DMS114 treated with DMSO at 0.1 percent for 48 hours (cell line): ENCODE data around the gene BTBD16.

Source experiments
- DNase-seq: peaks from one replicate; lab custom pipeline; 2025; ENCODE audit not compliant: unreplicated experiment; lab: John Stamatoyannopoulos, UW

Gene BTBD16

DNA sequence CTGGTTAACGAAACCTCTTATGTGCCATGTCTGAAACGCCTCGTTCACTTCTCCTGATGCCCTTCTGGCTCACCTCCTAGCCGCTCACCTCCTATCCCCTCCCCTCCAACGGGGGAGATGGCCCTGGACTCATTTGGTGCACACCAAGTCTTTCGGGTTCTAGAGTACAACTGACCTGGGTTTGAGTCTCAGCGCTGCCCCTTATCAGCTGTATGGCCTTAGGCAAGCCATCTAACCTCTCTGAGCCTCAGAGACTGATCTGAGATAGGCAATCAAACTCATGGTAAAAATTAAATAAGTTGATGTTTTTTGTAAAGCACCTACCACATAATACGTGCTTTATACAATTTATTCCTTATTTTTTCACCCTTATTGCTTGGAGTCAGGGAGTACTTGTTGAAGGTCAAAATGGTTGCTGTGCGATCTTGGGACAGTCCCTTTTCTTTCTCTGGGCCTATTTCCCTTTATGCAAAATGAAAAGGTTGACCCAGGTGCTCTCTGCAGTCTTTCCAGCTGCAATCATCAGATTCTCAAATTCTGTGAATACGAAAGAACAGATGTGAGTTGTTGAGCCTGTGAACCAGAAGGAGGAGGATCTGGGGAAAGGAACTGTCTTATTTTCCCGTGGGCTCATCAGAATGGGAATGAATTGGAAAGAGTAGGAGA is 72.2 kb downstream of the BTBD16 start:
- DNase-seq: no peak

DNA sequence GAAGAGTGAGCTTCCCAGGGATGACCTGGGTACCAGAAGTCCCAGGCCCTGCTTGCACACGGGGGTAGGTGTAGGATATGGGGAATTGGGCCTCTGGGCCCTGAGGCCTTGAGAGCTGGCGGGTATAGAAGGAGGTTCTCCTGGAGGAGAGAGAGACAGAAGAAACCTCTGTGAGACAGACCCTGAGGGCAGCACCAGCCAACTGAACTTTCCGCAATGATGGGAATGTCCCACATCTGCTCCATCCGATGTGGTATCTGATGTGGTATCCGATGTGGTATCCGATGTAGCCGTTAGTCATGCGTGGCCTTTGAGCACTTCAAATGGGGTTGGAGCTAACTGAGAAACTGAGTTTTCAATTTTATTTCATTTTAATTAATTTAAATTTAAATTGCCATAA is 72.8 kb downstream of the BTBD16 start:
- no peak for DNase-seq

DNA sequence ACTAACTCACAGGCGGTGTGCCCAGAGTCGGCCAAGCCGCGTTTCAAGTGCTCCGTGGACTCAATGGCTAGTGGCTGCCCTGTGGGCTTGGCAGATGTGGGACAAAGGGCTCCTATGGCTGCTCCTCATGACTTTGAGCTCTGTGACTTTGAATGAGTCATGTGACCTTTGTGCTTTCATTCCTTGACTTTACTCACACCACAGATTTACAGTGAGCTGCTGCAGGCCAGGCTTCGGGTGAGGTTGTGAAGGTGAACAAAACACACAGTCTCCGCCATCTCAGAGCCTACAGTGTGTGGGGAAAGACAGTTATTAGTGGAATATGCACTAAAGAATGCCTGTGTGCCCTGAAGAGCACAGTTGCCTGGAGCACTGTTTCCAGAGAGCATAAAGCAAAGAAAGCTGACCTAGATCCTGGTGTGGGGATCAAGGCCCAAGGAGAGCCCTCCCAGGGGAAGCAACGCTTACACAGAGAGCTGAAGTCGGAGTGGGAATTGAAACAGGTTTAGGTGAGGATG is 73.7 kb downstream of the BTBD16 start:
- DNase-seq: no peak

DNA sequence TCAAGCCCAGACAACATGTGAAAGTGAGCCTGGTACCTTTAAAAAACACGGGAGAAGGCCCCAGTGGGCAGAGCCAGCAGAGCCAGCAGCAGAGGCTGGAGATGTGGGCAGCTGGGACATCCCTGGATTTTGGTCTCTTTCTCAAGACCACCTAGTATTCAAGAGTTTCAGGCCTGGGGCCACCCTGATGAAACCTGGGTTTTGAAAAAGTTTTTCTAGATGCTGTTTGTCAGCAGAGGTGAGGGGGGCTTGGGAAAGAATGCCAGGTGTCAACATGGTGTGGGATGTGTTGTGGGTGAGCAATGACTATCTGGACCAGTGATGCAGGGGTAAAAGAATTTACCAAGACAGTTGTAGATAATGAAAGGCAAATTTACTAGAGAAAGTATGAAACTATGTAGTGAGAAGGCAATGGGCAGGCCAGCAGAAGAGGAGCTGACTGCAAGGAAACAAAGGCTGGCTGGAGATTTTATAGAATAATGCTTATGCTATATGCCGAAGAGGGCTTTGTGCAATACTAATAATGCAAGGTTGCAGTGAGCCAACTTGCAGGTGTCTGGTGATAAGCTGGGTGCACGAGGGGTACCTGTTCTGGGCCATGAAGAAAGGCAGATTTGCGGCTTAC is 75.3 kb downstream of the BTBD16 start:
- DNase-seq: no peak

- no peak for DNase-seq
These were observed 76.2 kb downstream of the BTBD16 start for GRCh38 chr10:122347170-122347841.

DNA sequence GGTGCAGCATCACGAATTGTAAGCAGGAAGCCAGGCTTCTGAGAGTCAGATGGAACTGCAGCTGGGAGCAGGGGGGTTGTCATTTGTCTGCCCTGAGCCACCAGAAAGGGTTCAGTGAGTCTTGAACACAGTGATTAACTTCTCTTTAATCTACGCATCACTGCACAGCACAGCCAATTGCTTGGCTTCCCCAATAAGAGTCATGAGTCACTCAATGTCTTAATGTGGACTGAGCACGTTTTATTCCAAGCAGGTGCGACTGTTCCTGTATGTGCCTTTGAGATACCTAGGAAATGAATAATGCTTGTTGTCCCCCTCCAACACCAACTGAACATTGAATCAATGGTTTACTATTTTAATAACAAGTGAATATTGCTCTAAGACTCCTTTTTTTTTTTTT is 77.4 kb downstream of the BTBD16 start:
- DNase-seq: no peak

GRCh38 chr10:122348935-122349361 is 77.9 kb downstream of the BTBD16 start:
- DNase-seq: no peak

DNA sequence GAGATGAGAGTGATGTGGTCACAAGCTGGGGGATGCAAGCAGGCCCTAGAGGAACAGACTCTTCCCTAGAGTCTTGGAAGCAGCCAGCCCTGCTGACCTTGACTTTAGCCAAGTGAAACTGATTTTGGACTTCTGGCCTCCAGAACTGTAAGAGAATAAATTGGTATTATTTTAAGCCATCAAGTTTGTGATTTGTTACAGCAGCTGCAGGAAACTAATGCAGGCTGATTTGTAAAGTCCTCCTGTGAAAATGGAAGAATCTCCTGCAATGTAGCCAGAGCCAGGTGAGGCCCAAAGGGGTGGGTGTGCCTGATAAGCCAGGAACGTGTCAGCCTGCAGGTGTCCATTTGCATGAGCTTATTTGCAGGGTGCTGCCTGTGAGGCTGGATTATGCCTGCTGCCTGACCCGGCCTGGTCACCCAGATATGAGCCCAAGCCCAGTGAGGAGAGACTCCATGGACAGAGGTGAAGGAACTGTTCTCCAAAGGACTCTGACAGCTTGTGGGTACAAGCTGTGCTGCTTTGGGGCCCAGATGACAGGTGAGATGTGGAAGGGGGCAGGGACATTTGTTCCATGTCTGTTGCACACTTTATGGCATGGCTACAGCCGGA is 78.8 kb downstream of the BTBD16 start:
- DNase-seq: no peak

DNA sequence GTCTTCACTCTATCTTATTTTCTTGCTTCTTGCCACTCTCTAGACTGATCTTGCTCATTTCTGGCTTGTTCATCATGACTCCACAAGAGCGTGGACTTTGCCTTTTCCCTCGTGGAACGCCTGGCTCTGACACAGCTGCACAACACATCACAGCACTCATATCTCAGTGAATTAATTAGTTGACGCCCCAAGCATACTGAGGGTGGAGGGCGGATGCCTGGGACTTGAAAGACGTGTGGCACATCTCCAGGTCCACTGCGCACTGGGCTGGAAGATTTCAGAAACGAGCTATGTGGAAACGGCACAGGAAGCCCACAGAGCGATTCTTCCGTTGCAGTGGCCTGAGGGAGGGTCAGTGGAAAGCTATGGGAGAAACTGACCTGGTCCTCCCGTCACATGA is 79.8 kb downstream of the BTBD16 start:
- no peak for DNase-seq

DNA sequence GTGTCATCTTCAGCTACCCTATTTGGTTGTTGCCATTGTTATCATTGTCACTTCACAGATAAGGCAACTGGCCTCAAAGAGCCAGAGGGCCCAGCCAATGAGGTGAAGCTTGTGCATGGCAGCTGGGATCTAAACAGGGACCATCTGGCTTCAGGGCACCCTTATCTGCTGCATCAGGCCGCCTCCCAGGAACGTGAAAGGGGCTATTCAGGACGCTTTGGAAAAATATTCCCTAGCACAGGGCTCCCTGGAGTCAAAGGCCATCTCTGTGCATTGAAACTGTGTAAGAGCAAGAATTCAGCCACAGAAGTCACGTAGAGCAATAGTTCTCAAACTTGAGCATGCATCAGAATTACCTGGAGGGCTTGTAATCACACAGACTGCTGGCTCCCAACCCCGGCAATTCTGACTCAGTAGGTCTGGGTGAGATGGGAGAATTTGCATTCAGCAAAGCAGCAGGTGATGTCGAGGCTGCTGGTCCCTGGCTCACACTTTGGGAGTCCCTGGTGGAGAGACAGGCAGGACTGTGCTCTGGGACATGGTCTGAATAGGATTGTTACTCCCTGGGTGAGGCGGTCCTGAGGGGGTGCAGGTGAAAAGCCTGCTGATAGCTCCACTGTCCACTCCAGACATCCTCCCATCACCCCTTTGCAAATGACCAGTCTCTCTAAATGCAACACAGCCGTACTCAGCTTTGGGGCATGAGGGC is 81.9 kb downstream of the BTBD16 start:
- DNase-seq: no peak

GRCh38 chr10:122354383-122354782 is 83.3 kb downstream of the BTBD16 start:
- DNase-seq: no peak

DNA sequence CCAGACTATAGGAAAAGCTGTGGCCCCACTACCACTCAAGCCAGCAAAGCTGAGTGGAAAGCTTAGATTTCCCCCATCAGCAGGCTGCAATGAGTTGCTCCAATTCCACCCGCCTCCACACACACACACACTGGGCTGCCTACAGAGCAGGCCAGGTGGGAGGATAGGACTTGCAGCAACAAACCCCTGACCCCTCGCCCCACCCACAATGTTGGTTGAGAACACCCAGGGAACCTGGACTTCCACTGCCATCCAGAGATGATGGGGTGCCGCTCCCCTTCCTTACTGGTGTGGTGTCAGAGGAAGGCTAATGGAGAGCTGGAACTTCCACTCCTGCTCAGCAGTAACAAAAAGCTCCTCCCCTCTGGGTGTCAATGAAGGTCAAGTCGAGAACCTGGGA is 86.6 kb downstream of the BTBD16 start:
- no peak for DNase-seq

DNA sequence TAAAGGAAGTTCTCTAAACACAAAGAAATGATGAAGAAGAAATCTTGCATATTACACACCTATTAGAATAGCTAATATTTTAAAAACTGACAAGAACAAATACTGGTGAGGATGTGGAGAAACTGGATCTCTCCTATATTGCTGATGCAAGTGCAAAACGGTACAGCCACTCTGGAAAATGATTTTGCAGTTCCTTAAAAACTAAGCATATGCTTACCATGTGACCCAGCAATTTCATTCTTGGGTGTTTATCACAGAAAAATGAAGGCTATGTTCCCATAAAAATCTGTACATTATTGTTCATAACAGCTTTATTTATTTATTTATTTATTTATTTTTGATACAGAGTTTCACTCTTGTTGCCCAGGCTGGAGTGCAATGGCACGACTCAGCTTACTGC is 88.5 kb downstream of the BTBD16 start:
- no peak for DNase-seq

GRCh38 chr10:122361046-122361445 is 90.0 kb downstream of the BTBD16 start:
- no peak for DNase-seq

DNA sequence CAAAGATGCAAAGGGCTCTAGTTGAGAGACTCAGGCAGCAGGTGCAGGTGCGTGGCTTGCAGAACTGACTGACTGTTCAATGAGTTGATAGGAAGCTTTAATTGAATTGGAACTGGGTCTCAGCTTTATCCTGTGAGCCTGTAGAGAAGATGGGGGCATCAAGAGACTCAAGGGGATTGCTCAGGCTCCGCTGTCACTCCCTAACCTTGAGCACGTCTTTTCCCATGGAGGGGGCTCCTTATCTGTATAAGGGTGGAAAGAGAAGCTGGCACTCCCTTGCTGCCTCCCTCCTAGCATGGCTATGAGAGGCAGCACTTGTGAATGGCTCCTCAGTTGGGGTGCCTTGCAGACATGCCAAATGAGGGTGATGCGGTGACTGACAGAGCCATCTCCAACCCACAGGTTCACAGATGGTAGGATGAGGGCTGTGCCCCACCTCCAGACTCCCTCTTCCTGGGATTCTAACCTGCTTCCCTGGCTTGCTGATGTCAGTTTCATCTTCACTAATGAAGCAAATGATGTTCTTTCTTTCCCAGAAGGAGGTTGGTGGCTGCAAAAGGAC is 91.0 kb downstream of the BTBD16 start:
- DNase-seq: no peak

- DNase-seq: no peak
These were observed 91.5 kb downstream of the BTBD16 start for GRCh38 chr10:122362621-122363020.

GRCh38 chr10:122363311-122363710 is 92.2 kb downstream of the BTBD16 start:
- no peak for DNase-seq

GRCh38 chr10:122363722-122364463 is 92.8 kb downstream of the BTBD16 start:
- no peak for DNase-seq

GRCh38 chr10:122368502-122369254 is 97.6 kb downstream of the BTBD16 start:
- DNase-seq: no peak
